ENCODE results near the gene FAM13C.
"Not testable (repeated sequence)": the region's sequence is repeated elsewhere in the genome, so short reads cannot be mapped to it uniquely, and the experiment has no call there.

Gene FAM13C

GRCh38 chr10:59243611-59244195 lies 118.6 kb downstream of the FAM13C start:
- Histone ChIP-seq H3K9ac (ENCODE audit: low read depth, low read length) (no peak overlapping the region), H3K4me3 (ENCODE audit: low read depth, low read length) (no peak overlapping the region), H3K4me1 (ENCODE audit: control insufficient read depth, insufficient read depth, low read length) (no peaks in the 10 kb centered on the region), H3K9me3 (ENCODE audit: control insufficient read depth, insufficient read depth, low read length) (no peaks in the 10 kb centered on the region), H3K27me3 (ENCODE audit: control insufficient read depth, insufficient read depth, low read length) (no peaks in the 10 kb centered on the region), H3K36me3 (ENCODE audit: control insufficient read depth, insufficient read depth, low read length) (no peaks in the 10 kb centered on the region)

GRCh38 chr10:59242991-59243390 lies 119.4 kb downstream of the FAM13C start:
- Histone ChIP-seq H3K27me3 (ENCODE audit: control insufficient read depth, insufficient read depth, low read length) (no peaks in the 10 kb centered on the region), H3K4me1 (ENCODE audit: control insufficient read depth, insufficient read depth, low read length) (no peaks in the 10 kb centered on the region), H3K4me3 (ENCODE audit: low read depth, low read length) (no peak overlapping the region), H3K9me3 (ENCODE audit: control insufficient read depth, insufficient read depth, low read length) (no peaks in the 10 kb centered on the region), H3K36me3 (ENCODE audit: control insufficient read depth, insufficient read depth, low read length) (no peaks in the 10 kb centered on the region), H3K9ac (ENCODE audit: low read depth, low read length) (no peak overlapping the region)

- Histone ChIP-seq H3K9me3 (ENCODE audit: control insufficient read depth, insufficient read depth, low read length) (no peaks in the 10 kb centered on the region), H3K9ac (ENCODE audit: low read depth, low read length) (no peak overlapping the region), H3K4me1 (ENCODE audit: control insufficient read depth, insufficient read depth, low read length) (no peaks in the 10 kb centered on the region), H3K27me3 (ENCODE audit: control insufficient read depth, insufficient read depth, low read length) (no peaks in the 10 kb centered on the region), H3K4me3 (ENCODE audit: low read depth, low read length) (no peak overlapping the region), H3K36me3 (ENCODE audit: control insufficient read depth, insufficient read depth, low read length) (no peaks in the 10 kb centered on the region)
Observed at GRCh38 chr10:59242057-59242456, 120.3 kb downstream of the FAM13C start.

- Histone ChIP-seq H3K4me1 (ENCODE audit: control insufficient read depth, insufficient read depth, low read length) (no peaks in the 10 kb centered on the region), H3K27me3 (ENCODE audit: control insufficient read depth, insufficient read depth, low read length) (no peaks in the 10 kb centered on the region), H3K9me3 (ENCODE audit: control insufficient read depth, insufficient read depth, low read length) (no peaks in the 10 kb centered on the region), H3K9ac (ENCODE audit: low read depth, low read length) (no peak overlapping the region), H3K36me3 (ENCODE audit: control insufficient read depth, insufficient read depth, low read length) (no peaks in the 10 kb centered on the region), H3K4me3 (ENCODE audit: low read depth, low read length) (no peak overlapping the region)
Observed at GRCh38 chr10:59240582-59241183, 121.7 kb downstream of the FAM13C start.

DNA sequence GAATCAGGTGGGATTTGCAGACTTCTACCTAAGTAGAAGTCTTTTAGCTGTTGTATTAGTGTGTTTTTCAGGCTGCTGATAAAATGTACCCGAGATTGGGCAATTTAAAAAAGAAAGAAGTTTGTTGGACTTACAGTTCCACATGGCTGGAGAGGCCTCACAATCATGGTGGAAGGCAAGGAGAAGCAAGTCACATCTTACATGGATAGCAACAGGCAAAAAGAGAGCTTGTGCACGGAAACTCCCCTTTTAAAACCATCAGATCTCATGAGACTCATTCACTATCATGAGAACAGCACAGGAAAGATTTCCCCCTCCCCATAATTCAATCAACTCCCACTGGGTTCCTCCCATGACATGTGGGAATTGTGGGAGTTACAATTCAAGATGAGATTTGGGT lies 123.2 kb downstream of the FAM13C start:
- H3K4me1 ChIP-seq (ENCODE audit: control insufficient read depth, insufficient read depth, low read length); H3K9me3 ChIP-seq (ENCODE audit: control insufficient read depth, insufficient read depth, low read length); H3K36me3 ChIP-seq (ENCODE audit: control insufficient read depth, insufficient read depth, low read length); H3K4me3 ChIP-seq (ENCODE audit: low read depth, low read length); H3K27me3 ChIP-seq (ENCODE audit: control insufficient read depth, insufficient read depth, low read length); H3K9ac ChIP-seq (ENCODE audit: low read depth, low read length): not testable (repeated sequence)

DNA sequence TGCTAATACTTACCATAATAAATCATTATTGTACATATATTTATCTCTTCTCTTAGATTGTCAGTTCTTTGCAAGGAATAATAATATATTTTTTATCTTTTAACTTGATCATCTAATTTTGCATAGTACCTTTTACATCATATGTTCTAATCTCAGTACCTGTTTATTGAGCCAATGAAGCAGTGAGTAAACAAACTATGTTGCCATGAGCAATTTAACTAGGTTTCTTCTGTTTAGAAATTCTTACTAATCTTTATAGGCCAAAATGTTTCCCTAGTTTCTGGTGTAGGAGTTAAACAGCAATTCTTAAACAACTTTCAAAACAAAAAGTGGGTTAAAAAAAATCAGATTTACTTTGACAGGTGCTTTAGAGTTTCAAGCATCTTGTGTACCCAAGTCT lies 124.6 kb downstream of the FAM13C start:
- no peaks in the 10 kb centered on the region for H3K27me3 ChIP-seq (ENCODE audit: control insufficient read depth, insufficient read depth, low read length)
- no peaks in the 10 kb centered on the region for H3K9me3 ChIP-seq (ENCODE audit: control insufficient read depth, insufficient read depth, low read length)
- no peak overlapping the region for H3K4me3 ChIP-seq (ENCODE audit: low read depth, low read length)
- H3K9ac ChIP-seq (ENCODE audit: low read depth, low read length) = no peak overlapping the region
- no peaks in the 10 kb centered on the region for H3K36me3 ChIP-seq (ENCODE audit: control insufficient read depth, insufficient read depth, low read length)
- no peaks in the 10 kb centered on the region for H3K4me1 ChIP-seq (ENCODE audit: control insufficient read depth, insufficient read depth, low read length)

DNA sequence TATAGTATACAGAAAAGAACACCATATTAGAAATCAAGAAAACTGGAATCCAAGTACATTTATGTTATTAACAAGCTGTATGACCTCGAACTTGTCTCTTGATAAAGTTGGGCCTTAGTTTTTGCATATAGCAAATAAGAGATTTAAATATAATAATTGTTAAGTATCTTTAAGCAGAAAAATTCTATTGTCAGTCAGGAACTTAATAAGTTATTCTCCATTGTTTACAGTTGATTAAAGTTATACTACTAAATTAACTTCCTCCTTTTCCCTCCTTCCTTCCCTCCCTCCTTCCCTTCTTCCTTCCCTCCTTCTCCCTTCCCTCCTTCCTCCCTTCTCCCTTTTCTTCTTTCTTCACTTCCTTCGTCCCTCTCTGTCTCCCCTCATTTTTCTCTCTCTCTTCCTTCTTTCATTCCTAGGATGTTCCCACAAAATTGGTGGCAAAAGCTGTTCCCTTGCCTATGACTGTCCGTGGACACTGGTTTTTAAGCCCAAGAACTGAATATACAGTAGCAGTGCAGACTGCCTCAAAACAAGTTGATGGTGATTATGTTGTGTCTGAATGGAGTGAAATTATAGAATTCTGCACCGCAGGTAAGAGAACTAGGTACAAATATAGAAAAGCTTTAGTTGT lies 126.2 kb downstream of the FAM13C start:
- H3K9ac ChIP-seq (ENCODE audit: low read depth, low read length) = no peak overlapping the region
- no peaks in the 10 kb centered on the region for H3K36me3 ChIP-seq (ENCODE audit: control insufficient read depth, insufficient read depth, low read length)
- no peaks in the 10 kb centered on the region for H3K9me3 ChIP-seq (ENCODE audit: control insufficient read depth, insufficient read depth, low read length)
- H3K4me1 ChIP-seq (ENCODE audit: control insufficient read depth, insufficient read depth, low read length) = no peaks in the 10 kb centered on the region
- H3K27me3 ChIP-seq (ENCODE audit: control insufficient read depth, insufficient read depth, low read length) = no peaks in the 10 kb centered on the region
- no peak overlapping the region for H3K4me3 ChIP-seq (ENCODE audit: low read depth, low read length)

GRCh38 chr10:59234816-59235429 lies 127.4 kb downstream of the FAM13C start:
- Histone ChIP-seq H3K9me3 (ENCODE audit: control insufficient read depth, insufficient read depth, low read length) (no peaks in the 10 kb centered on the region), H3K36me3 (ENCODE audit: control insufficient read depth, insufficient read depth, low read length) (no peaks in the 10 kb centered on the region), H3K27me3 (ENCODE audit: control insufficient read depth, insufficient read depth, low read length) (no peaks in the 10 kb centered on the region), H3K9ac (ENCODE audit: low read depth, low read length) (no peak overlapping the region), H3K4me3 (ENCODE audit: low read depth, low read length) (no peak overlapping the region), H3K4me1 (ENCODE audit: control insufficient read depth, insufficient read depth, low read length) (no peaks in the 10 kb centered on the region)

DNA sequence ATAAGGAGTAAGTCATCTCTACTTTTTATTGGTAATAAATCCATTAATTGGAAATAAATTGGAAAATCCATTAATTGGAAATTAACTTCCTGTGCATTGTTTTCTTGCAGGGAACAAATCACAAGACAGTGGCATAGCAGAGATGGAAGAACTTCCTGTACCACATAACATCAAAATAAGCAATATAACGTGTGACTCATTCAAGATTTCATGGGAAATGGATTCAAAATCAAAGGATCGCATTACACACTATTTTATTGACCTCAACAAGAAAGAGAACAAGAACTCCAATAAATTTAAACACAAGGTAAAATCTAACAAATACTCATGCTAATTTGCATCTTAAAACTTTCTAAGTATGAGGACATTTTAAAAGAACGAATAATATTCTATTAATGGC lies 128.2 kb downstream of the FAM13C start:
- no peaks in the 10 kb centered on the region for H3K36me3 ChIP-seq (ENCODE audit: control insufficient read depth, insufficient read depth, low read length)
- no peak overlapping the region for H3K4me3 ChIP-seq (ENCODE audit: low read depth, low read length)
- no peaks in the 10 kb centered on the region for H3K4me1 ChIP-seq (ENCODE audit: control insufficient read depth, insufficient read depth, low read length)
- no peaks in the 10 kb centered on the region for H3K27me3 ChIP-seq (ENCODE audit: control insufficient read depth, insufficient read depth, low read length)
- no peaks in the 10 kb centered on the region for H3K9me3 ChIP-seq (ENCODE audit: control insufficient read depth, insufficient read depth, low read length)
- no peak overlapping the region for H3K9ac ChIP-seq (ENCODE audit: low read depth, low read length)

DNA sequence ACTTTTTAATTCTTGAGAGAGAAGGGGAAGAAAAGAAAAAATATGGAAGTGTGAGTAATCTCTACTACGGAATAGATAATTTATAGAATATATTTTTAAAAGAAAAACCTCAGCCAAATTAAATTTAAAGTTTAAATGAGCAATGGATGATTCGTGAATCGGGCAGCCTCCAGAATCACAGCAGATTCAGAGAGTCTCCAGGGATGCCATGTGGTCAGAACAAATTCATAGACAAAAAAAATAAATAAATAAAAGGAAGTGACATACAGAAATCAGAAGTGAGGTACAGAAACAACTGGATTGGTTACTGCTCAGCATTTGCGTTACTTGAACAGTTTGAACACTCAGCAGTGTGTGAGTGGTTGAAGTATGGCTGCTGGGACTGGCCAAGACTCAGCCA lies 132.9 kb downstream of the FAM13C start:
- no peaks in the 10 kb centered on the region for H3K4me1 ChIP-seq (ENCODE audit: control insufficient read depth, insufficient read depth, low read length)
- no peaks in the 10 kb centered on the region for H3K27me3 ChIP-seq (ENCODE audit: control insufficient read depth, insufficient read depth, low read length)
- no peak overlapping the region for H3K9ac ChIP-seq (ENCODE audit: low read depth, low read length)
- no peaks in the 10 kb centered on the region for H3K9me3 ChIP-seq (ENCODE audit: control insufficient read depth, insufficient read depth, low read length)
- H3K36me3 ChIP-seq (ENCODE audit: control insufficient read depth, insufficient read depth, low read length) = no peaks in the 10 kb centered on the region
- H3K4me3 ChIP-seq (ENCODE audit: low read depth, low read length) = no peak overlapping the region

DNA sequence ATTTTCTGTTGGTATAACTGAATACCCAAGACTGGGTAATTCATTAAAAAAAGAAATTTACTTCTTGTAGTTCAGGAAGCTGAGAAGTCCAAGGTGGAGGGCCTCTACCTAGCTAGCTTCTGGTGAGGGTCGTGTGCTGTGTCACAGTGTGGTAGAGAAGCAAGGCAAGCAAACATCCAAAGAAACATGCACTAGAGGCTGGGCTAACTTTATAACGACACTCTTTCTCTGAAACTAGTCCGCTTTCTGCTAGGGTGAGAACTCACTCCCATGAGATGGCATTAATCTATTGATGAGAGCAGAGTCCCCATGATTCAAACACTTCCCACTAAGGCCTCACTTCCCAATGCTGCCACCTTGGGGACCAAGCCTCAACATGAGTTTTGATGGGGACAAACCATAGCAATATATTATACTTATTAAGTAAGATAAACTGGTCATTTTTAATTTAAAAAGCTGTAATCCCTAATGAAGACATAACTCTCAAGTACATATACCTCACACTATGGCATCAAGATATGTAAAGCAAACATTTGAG lies 135.1 kb downstream of the FAM13C start:
- Histone ChIP-seq H3K27me3 (ENCODE audit: control insufficient read depth, insufficient read depth, low read length) (no peaks in the 10 kb centered on the region), H3K4me1 (ENCODE audit: control insufficient read depth, insufficient read depth, low read length) (no peaks in the 10 kb centered on the region), H3K9ac (ENCODE audit: low read depth, low read length) (no peak overlapping the region), H3K36me3 (ENCODE audit: control insufficient read depth, insufficient read depth, low read length) (no peaks in the 10 kb centered on the region), H3K4me3 (ENCODE audit: low read depth, low read length) (no peak overlapping the region), H3K9me3 (ENCODE audit: control insufficient read depth, insufficient read depth, low read length) (no peaks in the 10 kb centered on the region)

DNA sequence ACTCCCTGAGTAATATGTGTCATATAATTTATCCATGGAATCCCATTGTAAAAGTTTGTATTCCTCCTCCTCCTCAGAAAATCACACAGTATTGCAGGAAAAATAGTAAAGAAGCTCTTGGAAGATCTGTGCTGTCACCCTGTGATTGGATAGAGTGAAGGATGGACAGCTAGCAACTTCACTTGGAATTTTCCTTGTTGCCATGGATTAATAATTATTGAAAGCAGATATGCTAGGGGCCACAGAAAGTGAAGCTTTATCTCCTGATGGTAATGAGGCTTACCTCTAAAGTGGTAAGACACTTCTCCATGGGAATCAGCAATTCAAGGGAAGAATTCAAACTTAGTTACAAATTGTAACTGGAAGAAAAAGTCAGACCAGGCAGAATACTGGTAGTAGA lies 137.1 kb downstream of the FAM13C start:
- H3K4me3 ChIP-seq (ENCODE audit: low read depth, low read length) = no peak overlapping the region
- no peaks in the 10 kb centered on the region for H3K9me3 ChIP-seq (ENCODE audit: control insufficient read depth, insufficient read depth, low read length)
- H3K36me3 ChIP-seq (ENCODE audit: control insufficient read depth, insufficient read depth, low read length) = no peaks in the 10 kb centered on the region
- no peak overlapping the region for H3K9ac ChIP-seq (ENCODE audit: low read depth, low read length)
- H3K27me3 ChIP-seq (ENCODE audit: control insufficient read depth, insufficient read depth, low read length) = no peaks in the 10 kb centered on the region
- no peaks in the 10 kb centered on the region for H3K4me1 ChIP-seq (ENCODE audit: control insufficient read depth, insufficient read depth, low read length)

Data from iPS-15b (cell line).